NCI-H2081 treated with DMSO at 0.1 percent for 48 hours (cell line): ENCODE data around the gene FBXW4.

Experiments used
- DNase-seq: peaks from one replicate; lab custom pipeline; 2025; lab: John Stamatoyannopoulos, UW

Gene FBXW4

DNA sequence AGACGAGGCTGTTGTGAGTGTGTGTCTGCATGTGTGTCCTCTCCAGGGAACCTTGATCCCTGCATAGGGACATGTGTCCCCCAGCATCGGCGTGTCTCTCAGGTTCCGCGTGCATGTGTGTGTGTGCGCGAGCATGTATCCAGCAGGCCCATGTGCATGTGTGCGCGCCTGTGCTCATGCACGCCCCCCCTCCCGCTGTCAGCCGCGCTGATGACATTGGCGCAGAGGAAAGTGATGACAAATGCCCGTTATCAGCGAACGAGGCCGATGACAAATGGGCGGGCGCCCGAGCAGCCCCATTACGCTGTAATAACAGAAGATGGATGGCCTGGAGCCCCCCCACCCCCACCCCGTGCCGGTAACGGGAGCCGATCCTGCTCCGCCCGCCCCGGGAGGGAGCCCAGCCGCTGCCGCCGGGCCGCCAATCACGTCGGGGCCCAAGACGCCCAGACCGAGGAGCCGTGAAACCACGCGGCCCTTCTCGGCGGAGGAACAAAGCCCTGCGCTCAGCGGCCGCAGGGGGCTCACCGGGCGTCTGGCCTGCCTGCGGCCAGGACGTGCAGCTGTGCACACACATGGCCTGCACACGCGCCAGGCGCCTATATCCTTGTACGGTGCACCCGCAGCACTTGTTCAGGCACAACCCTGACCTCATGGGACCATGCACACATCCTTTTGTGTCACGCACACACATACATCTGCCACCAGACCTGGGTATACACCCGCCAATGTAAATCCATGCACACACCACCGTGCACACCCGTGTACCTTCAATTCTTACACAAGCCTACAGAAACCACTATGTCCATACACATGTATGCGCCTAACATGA is 128.4 kb downstream of the FBXW4 start:
- no peak for DNase-seq

DNA sequence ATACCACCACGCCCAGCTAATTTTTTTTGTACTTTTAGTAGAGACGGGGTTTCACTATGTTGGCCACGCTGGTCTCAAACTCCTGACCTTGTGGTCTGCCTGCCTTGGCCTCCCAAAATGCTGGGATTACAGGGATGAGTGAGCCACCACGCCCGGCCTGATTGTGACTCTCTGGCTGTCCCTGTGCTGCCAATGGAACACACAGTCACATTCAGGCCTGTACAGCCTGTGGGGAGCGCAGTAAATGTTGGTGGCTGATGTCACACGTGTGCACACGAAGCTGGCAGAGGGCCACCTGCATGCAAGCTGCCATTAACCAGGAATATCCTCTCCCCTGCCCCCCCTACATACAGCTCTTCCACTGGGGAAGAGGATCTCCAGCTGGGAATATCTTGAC is 129.0 kb downstream of the FBXW4 start:
- DNase-seq = no peak

DNA sequence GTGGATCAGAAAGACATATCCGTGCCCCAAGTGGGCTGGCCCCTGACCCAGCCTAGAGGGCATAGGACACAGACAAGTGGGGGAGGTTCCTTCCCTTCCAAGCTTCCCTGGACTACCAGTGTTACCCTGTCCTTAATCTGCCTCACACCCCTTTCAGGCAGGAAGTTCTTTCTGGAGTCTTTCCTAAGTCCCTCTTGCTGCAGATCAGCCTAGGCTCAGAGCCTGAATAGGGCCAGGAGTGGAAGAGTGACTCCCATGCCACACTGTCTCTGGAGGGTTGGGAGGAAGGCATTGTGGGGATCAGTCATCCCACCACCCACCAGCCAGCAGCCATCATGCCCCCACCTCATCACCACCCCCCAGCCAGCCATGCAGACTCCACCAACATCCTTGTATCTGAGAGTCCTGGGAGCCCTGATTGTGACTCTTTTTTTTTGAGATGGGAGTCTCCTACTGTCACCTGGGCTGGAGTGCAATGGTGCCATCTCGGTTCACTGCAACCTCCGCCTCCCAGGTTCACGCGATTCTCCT is 129.5 kb downstream of the FBXW4 start:
- no peak for DNase-seq

DNA sequence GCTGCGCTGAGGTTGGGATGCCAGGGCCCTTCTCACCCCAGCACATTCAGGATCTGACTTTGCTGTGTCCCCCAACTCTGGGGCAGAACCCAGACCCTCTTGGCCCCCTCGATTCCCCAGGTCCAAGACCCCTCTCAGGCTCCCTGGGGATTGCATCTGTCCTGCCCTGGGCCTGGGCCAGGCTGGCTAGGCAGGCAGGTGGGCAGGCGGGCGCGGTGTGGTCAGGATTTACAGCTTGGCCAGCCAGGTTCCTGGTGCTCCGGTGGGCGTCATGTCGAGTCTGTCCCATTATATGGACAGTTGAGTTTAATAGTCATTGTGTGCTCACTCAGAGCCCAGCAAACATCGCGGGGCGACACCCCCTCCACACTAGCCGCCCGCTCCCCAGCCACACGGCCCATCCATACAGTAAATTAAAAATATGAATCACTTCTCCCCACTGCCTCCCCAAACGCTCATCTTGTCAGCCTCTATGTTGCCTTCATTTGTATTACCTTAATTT is 130.4 kb downstream of the FBXW4 start:
- no peak for DNase-seq

DNA sequence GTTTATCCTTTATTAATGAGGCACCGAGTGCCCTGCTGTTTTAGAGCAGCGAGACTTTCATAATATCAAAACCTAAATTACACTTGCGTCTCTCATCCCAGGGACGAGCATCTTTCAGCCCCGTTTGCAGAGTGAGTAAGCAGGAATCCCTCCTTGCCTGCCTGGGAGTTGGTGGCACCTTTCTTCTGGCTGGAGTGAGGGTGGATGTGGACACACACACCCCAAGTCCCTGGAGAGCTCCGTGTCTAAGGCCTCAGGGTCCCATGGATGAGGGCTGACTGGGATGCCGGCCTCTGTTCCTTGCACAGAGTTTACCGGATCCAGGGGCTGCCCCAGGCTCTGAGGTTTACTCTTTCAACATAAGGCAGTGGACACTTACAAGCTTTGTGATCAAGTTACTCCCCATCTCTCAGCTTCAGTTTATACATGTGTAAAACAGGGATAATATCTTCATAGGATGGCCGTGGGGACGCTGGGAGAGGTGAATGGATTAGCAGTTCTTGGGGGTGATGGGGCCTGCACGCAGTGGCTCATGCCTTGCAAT is 131.4 kb downstream of the FBXW4 start:
- DNase-seq = no peak

DNA sequence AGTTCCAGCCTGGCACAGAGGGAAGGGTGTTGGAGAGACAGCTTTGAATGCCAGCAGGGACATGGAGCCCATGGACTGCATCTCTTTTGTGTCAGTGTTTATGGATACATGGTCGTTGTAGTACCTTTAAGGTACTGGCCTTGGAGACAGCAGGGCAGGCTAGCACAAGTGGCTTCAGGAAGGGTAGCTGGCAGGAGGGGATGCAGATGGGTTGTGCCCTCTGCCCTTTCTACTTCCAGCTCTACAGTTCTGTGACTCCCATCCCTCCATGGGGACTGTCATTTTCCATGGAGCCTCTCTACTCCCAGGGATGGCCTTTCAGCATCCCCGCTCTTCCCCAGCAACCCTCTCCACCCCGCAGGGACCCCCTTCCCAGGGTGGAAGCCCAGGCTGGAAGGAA is 132.0 kb downstream of the FBXW4 start:
- no peak for DNase-seq

DNA sequence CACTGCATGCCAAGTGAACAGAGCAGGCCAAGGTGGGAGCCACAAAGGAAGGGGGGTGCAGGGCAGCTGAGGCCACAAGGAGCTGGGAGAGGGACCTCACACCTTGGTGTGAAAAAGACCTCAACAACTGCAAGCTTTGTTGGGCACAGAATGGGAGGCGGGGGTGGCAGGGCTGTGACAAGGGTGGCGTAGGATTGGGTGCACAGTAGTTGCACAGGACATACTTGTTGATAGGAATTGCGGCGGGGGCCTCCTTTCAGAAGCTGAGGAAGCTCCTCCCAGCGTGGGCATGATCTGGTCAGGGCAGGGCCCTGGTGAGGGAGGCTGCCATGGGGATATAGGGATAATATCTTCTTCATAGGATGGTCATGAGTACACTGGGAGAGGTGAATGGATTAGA is 132.7 kb downstream of the FBXW4 start:
- no peak for DNase-seq

DNA sequence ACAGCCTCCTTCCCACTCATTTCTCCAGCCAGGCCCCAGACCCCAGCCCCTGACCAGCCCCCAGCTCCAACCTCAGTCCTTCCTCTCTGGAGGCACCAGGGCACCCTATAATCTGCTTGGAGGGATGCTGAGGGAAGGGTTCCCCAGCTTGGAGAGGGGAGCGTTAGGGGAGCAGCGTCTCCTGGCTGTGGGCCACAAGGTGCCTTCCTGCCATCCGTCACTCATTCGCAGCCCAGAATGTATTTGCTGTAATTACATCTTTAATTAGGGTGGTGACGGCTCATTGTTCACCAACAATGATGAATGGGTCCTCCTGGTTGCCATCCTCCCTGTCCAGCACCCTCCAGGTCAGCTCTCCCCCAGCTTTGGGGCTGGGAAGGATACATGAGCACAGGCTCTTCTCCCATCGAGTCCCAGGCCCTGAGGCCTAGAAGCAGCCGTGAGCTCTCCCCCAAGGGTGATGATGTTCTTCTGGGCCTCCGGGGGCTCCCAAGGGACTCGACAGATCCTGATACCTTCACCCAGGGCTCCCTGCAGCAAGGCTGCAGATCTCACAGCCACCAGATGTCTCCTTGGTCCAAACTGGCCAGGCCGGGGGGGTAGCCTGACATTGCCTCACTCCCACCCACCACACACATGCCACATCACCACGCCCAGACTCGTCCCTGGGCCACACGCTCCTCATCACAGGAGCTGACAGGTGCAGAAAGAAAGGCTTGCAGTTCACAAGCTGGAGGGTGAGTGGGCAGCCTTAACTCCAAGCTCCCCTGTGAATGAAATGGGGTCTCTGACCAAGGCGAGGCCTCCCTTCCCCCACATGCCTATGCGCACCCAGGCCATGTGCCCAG is 133.7 kb downstream of the FBXW4 start:
- no peak for DNase-seq
